BE2C (cell line): ENCODE data around the gene IFI27.

Experiments
- DNase-seq: peaks from one replicate; pipeline ENCODE4 v3.0.0-alpha.2; 2020
- H3K27me3 ChIP-seq: fragments of 250-450 bp; sonication (Bioruptor Pico); 2 replicates; pipeline ENCODE4 v1.5.1; 2020; ENCODE audit warnings: mild to moderate bottlenecking
- H3K36me3 ChIP-seq: fragments of 250-450 bp; sonication (Bioruptor Pico); 2 replicates; pipeline ENCODE4 v1.5.1; 2020; ENCODE audit warnings: mild to moderate bottlenecking
- H3K4me1 ChIP-seq: fragments of 250-450 bp; sonication (Bioruptor Pico); 2 replicates; pipeline ENCODE4 v1.5.1; 2020
- H3K4me3 ChIP-seq: 2 replicates; pipeline ENCODE4 v1.5.1; 2011; ENCODE audit warnings: low read depth, low read length
- H3K9me3 ChIP-seq: fragments of 250-450 bp; sonication (Bioruptor Pico); 2 replicates; pipeline ENCODE4 v1.5.1; 2020
- CTCF ChIP-seq: IDR thresholded peaks from 2 replicates; pipeline ENCODE4 v1.5.1; 2012; ENCODE audit warnings: mild to moderate bottlenecking, low read depth, low read length

The IFI27 gene

GRCh38 chr14:94087891-94088290 lies 22.6 kb upstream of the IFI27 start:
- no peaks in the 10 kb centered on the region for H3K9me3 ChIP-seq
- TF ChIP-seq CTCF = no peak
- H3K4me3 ChIP-seq = no peak overlapping the region
- no peaks in the 10 kb centered on the region for H3K27me3 ChIP-seq
- H3K36me3 ChIP-seq = no peaks in the 10 kb centered on the region
- no peak for DNase-seq
- no peaks in the 10 kb centered on the region for H3K4me1 ChIP-seq

DNA sequence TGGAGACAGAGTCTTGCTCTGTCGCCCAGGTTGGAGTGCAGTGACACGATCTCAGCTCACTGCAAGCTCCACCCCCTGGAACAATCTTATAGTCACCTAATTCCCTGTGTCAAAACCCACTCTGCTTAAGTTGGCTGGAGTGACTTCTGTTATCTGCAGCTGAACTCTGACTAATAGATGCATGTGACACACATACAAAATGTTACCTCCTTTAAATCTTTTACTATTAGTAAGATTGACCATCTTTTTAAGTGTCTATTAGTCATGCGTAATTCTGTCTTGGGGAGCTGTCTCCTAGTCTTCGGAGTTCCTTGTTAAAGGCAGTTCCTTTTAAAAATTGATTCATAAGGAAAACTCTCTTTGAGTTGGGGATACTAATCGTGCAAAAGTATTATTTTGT lies 22.0 kb upstream of the IFI27 start:
- Histone ChIP-seq H3K36me3 (no peaks in the 10 kb centered on the region), H3K4me1 (no peaks in the 10 kb centered on the region), H3K4me3 (no peak overlapping the region), H3K9me3 (no peaks in the 10 kb centered on the region), H3K27me3 (no peaks in the 10 kb centered on the region)
- no peak for TF ChIP-seq CTCF
- no peak for DNase-seq

- Histone ChIP-seq H3K4me3 (no peak overlapping the region), H3K27me3 (no peaks in the 10 kb centered on the region), H3K4me1 (no peaks in the 10 kb centered on the region), H3K36me3 (no peaks in the 10 kb centered on the region), H3K9me3 (no peaks in the 10 kb centered on the region)
- TF ChIP-seq CTCF = no peak
- DNase-seq = no peak
These were observed 21.1 kb upstream of the IFI27 start for GRCh38 chr14:94089479-94089878.

GRCh38 chr14:94093418-94093817 lies 17.1 kb upstream of the IFI27 start:
- no peak for DNase-seq
- H3K9me3 ChIP-seq = no peaks in the 10 kb centered on the region
- no peaks in the 10 kb centered on the region for H3K4me1 ChIP-seq
- no peak overlapping the region for H3K4me3 ChIP-seq
- H3K27me3 ChIP-seq = no peaks in the 10 kb centered on the region
- 0 out of 2 replicates have a peak, but pooled peaks cover 3% of the 10 kb centered on the region for H3K36me3 ChIP-seq
- TF ChIP-seq CTCF = no peak

DNA sequence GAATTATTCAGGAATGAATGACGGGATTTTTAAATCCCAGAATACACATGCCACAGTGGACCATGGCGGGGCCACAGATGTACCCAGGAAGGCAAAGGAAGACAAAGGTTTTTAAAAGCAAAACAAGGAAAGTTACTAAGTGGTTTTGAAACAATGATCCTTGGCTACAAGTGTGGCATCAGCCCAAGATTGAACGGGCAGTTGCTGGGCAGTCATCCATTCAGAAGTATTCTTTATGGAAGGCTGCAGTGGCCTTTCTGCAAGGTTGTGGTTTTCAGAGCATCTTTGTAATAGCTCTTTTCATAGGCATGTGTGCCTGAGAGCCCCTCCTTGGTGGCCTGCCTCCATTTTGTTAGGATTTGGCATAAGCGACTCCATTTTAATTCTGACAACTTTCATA lies 13.4 kb upstream of the IFI27 start:
- H3K9me3 ChIP-seq = no peaks in the 10 kb centered on the region
- no peak for DNase-seq
- no peak overlapping the region for H3K4me3 ChIP-seq
- H3K27me3 ChIP-seq = no peaks in the 10 kb centered on the region
- TF ChIP-seq CTCF = no peak
- no peaks in the 10 kb centered on the region for H3K4me1 ChIP-seq
- 0 out of 2 replicates have a peak, but pooled peaks cover 3% of the 10 kb centered on the region for H3K36me3 ChIP-seq

- Histone ChIP-seq H3K36me3 (0 out of 2 replicates have a peak, but pooled peaks cover 3% of the 10 kb centered on the region), H3K4me3 (no peak overlapping the region), H3K9me3 (no peaks in the 10 kb centered on the region), H3K4me1 (no peaks in the 10 kb centered on the region), H3K27me3 (no peaks in the 10 kb centered on the region)
- no peak for TF ChIP-seq CTCF
- DNase-seq = no peak
These were observed 12.1 kb upstream of the IFI27 start for GRCh38 chr14:94098326-94098992.
